HFFc6 (cell line): Measurements from ENCODE around the gene MED12. TPM values are rescaled to one million over a fixed set of nuclear protein-coding genes. Genes with fewer than 3 reads are reported as not detected.

ENCODE experiments used
- DNase-seq: peaks from one replicate; pipeline ENCODE4 v3.0.0-alpha.2; 2018
- H3K27ac Mint-ChIP-seq: 2 replicates; pipeline ENCODE4 v1.8.0; 2020; ENCODE audit warnings: mild to moderate bottlenecking, mixed read lengths
- H3K27me3 Mint-ChIP-seq: 2 replicates; pipeline ENCODE4 v1.8.0; 2021; ENCODE audit warnings: mild to moderate bottlenecking, moderate library complexity, mixed read lengths; ENCODE audit not compliant: insufficient read depth
- H3K36me3 Mint-ChIP-seq: 2 replicates; pipeline ENCODE4 v1.8.0; 2021; ENCODE audit warnings: low read depth, mixed read lengths
- H3K4me1 Mint-ChIP-seq: 2 replicates; pipeline ENCODE4 v1.8.0; 2020; ENCODE audit warnings: low read depth, mixed read lengths
- H3K4me3 Mint-ChIP-seq: 2 replicates; pipeline ENCODE4 v1.8.0; 2020; ENCODE audit warnings: mild to moderate bottlenecking, moderate library complexity, mixed read lengths
- H3K9me3 Mint-ChIP-seq: 2 replicates; pipeline ENCODE4 v1.8.0; 2020; ENCODE audit warnings: mild to moderate bottlenecking, mixed read lengths
- CTCF ChIP-seq: fragments of 200-600 bp; sonication (generic); IDR thresholded peaks from 2 replicates; pipeline ENCODE4 v1.5.0; 2021; ENCODE audit warnings: antibody characterized with exemption, mild to moderate bottlenecking
- total RNA-seq, 6 experiments: library from RNA; stranded (reverse); fragmentation: NEBNext Ultra II Directional; extraction: Animal tissue kit (Norgen Biotek cat#: 25700); gene quantifications; 2 replicates in 1 of 6; 3 replicates in 5 of 6; pipeline ENCODE4 v1.2.3, GENCODE V29; 2021

The MED12 gene
- total RNA-seq, 6 experiments from 2014 or later, result 22.8 to 31.2 (median 28.5) TPM

- no peaks in the 10 kb centered on the region for H3K9me3 Mint-ChIP-seq
These were observed 51.2 kb downstream of the MED12 start for GRCh38 chrX:71169586-71169985.

GRCh38 chrX:71170660-71171059, 52.3 kb downstream of the MED12 start:
- TF ChIP-seq CTCF, result no peak
- H3K27ac Mint-ChIP-seq, result no peak overlapping the region
- H3K4me1 Mint-ChIP-seq, result no peaks in the 10 kb centered on the region
- H3K9me3 Mint-ChIP-seq, result no peaks in the 10 kb centered on the region
- no peak for DNase-seq
- H3K4me3 Mint-ChIP-seq, result no peak overlapping the region
- peaks cover 7% of the 10 kb centered on the region for H3K27me3 Mint-ChIP-seq
- no peaks in the 10 kb centered on the region for H3K36me3 Mint-ChIP-seq

More at GRCh38 chrX:71169586-71169985, 51.2 kb downstream of the MED12 start:
- Mint-ChIP-seq H3K4me1 (no peaks in the 10 kb centered on the region), H3K4me3 (no peak overlapping the region), H3K27ac (no peak overlapping the region), H3K27me3 (peaks cover 7% of the 10 kb centered on the region), H3K36me3 (no peaks in the 10 kb centered on the region)
- DNase-seq, result no peak
- no peak for TF ChIP-seq CTCF

GRCh38 chrX:71171110-71171801, 52.9 kb downstream of the MED12 start:
- no peaks in the 10 kb centered on the region for H3K36me3 Mint-ChIP-seq

GRCh38 chrX:71173440-71173839, 55.0 kb downstream of the MED12 start:
- Mint-ChIP-seq H3K9me3 (no peaks in the 10 kb centered on the region), H3K4me1 (peaks cover 16% of the 10 kb centered on the region), H3K36me3 (no peaks in the 10 kb centered on the region), H3K27ac (no peak overlapping the region), H3K27me3 (peaks cover 3% of the 10 kb centered on the region; the same call in 1 of the 2 replicates), H3K4me3 (no peak overlapping the region)
- no peak for DNase-seq
- TF ChIP-seq CTCF, result no peak

More at GRCh38 chrX:71171110-71171801, 52.9 kb downstream of the MED12 start:
- Mint-ChIP-seq H3K4me3 (no peak overlapping the region), H3K27ac (no peak overlapping the region), H3K9me3 (no peaks in the 10 kb centered on the region), H3K4me1 (no peaks in the 10 kb centered on the region), H3K27me3 (peaks cover 7% of the 10 kb centered on the region)
- no peak for DNase-seq
- no peak for TF ChIP-seq CTCF

GRCh38 chrX:71174795-71175194, 56.4 kb downstream of the MED12 start:
- no peaks in the 10 kb centered on the region for H3K36me3 Mint-ChIP-seq
- no peaks in the 10 kb centered on the region for H3K27me3 Mint-ChIP-seq
- H3K27ac Mint-ChIP-seq, result no peak overlapping the region
- no peak for DNase-seq
- H3K9me3 Mint-ChIP-seq, result no peaks in the 10 kb centered on the region
- H3K4me3 Mint-ChIP-seq, result no peak overlapping the region
- no peak for TF ChIP-seq CTCF
- peaks cover 24% of the 10 kb centered on the region for H3K4me1 Mint-ChIP-seq
